Testis (tissue), 2 donors: Measurements from ENCODE around the gene QSOX2.

Experiments
- POLR2A ChIP-seq: fragments of 450-650 bp; IDR thresholded peaks from one replicate; pipeline ENCODE4 v1.6.1; 2017; ENCODE audit warnings: antibody characterized with exemption, mild to moderate bottlenecking, moderate library complexity
- TF ChIP-seq, protein P1 (sequence below), 3 experiments: fragments of 450-650 bp in 2 of 3; fragments of 200-600 bp in 1 of 3; sonication (generic) in 1 of 3; IDR thresholded peaks; one replicate each; pipeline ENCODE4 v1.5.1; 2016 to 2019; ENCODE audit warnings: antibody characterized with exemption in 3 of 3, mild to moderate bottlenecking in 2 of 3, moderate library complexity in 1 of 3

DNA sequence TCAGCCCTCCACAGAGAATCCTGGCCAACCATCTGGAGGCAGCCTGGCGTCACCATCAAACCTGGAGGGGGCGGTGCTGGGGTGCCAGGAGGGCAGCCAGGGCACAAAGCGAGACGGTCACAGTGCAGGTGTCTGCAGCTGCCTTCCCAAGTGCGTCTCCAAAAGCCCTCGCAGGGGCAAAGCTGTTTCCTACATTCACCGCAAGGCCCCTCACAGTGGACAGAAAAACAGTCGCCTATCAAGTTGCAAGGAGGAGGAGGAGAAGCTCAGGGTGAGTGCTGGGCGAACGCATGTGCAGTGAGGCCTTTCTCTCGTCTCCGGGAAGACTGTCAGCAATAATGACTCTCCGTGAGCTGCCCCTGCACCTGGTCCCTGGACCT lies 22.7 kb downstream of the QSOX2 start:
- TF ChIP-seq POLR2A = no peak
- TF ChIP-seq, protein P1, sequence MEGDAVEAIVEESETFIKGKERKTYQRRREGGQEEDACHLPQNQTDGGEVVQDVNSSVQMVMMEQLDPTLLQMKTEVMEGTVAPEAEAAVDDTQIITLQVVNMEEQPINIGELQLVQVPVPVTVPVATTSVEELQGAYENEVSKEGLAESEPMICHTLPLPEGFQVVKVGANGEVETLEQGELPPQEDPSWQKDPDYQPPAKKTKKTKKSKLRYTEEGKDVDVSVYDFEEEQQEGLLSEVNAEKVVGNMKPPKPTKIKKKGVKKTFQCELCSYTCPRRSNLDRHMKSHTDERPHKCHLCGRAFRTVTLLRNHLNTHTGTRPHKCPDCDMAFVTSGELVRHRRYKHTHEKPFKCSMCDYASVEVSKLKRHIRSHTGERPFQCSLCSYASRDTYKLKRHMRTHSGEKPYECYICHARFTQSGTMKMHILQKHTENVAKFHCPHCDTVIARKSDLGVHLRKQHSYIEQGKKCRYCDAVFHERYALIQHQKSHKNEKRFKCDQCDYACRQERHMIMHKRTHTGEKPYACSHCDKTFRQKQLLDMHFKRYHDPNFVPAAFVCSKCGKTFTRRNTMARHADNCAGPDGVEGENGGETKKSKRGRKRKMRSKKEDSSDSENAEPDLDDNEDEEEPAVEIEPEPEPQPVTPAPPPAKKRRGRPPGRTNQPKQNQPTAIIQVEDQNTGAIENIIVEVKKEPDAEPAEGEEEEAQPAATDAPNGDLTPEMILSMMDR (IDR thresholded peaks at IDR 0.05) = no peak
